ENCODE data around the gene PNRC2. TPM values are rescaled to one million over a fixed set of nuclear protein-coding genes. Genes with fewer than 3 reads are reported as not detected.

Gene PNRC2
- total and polyA plus RNA-seq, 2 donors (not counting 3 experiments of a cell fraction or from before 2014, with no cell fraction given): 70.2 to 77.8 TPM

DNA sequence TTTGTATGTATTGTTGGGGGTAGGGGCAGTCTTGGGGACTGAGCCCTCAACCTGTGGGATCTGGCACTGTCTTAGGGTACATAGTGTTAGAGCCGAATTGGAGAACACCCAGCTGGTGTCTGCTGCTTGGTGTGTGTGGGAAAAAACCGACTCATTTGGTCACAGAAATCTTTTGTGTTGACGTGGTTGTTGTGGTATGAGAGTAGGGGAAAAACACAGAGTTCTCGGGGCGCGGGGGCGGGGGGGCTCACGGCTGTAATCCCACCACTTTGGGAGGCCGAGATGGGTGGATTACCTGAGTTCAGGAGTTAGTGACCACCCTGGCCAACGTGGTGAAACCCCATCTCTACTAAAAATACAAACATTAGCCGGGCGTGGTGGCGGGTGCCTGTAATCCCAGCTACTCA, 35.8 kb downstream of the PNRC2 start:
- POLR2A ChIA-PET: no interaction called here

More for the DNA sequence above, 35.8 kb downstream of the PNRC2 start:
- no TSS peak for BruUV-seq (replicated peaks)
- no peaks in the 10 kb centered on the region for H3K4me1 ChIP-seq (ENCODE audit: control insufficient read depth, extremely low read depth, insufficient read depth, low read length)
- H3K4me2 ChIP-seq (ENCODE audit: insufficient read depth, low read length): no peak overlapping the region
- dilution Hi-C loops (cut with MboI; ENCODE audit: extremely low pct_ligation_motif_present, low sequenced_read_pairs) (no loop called here), intact Hi-C loops (cut with micrococcal nuclease) (no loop called here)
- H3K9me3 ChIP-seq (replicated peaks; ENCODE audit: control insufficient read depth, insufficient read depth, low read length): no peaks in the 10 kb centered on the region
- no peaks in the 10 kb centered on the region for H3K27me3 ChIP-seq (ENCODE audit: control insufficient read depth in 2 of 2, insufficient read depth in 2 of 2, low read length in 2 of 2)
- TF ChIP-seq POLR2A (IDR thresholded peaks at IDR 0.05; ENCODE audit: low read depth, low read length): no peak
- TF ChIP-seq, protein P1, sequence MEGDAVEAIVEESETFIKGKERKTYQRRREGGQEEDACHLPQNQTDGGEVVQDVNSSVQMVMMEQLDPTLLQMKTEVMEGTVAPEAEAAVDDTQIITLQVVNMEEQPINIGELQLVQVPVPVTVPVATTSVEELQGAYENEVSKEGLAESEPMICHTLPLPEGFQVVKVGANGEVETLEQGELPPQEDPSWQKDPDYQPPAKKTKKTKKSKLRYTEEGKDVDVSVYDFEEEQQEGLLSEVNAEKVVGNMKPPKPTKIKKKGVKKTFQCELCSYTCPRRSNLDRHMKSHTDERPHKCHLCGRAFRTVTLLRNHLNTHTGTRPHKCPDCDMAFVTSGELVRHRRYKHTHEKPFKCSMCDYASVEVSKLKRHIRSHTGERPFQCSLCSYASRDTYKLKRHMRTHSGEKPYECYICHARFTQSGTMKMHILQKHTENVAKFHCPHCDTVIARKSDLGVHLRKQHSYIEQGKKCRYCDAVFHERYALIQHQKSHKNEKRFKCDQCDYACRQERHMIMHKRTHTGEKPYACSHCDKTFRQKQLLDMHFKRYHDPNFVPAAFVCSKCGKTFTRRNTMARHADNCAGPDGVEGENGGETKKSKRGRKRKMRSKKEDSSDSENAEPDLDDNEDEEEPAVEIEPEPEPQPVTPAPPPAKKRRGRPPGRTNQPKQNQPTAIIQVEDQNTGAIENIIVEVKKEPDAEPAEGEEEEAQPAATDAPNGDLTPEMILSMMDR (IDR thresholded peaks at IDR 0.05; ENCODE audit: extremely low read depth in 1 of 2, insufficient read depth in 1 of 2, low read depth in 1 of 2, low read length in 2 of 2): no peak
- no peak for TF ChIP-seq FOS (IDR thresholded peaks at IDR 0.05; ENCODE audit: borderline replicate concordance, insufficient read depth, low read length)
- TF ChIP-seq MYC (IDR thresholded peaks at IDR 0.05; ENCODE audit: low read depth, low read length): no peak
- TF ChIP-seq, protein P2, sequence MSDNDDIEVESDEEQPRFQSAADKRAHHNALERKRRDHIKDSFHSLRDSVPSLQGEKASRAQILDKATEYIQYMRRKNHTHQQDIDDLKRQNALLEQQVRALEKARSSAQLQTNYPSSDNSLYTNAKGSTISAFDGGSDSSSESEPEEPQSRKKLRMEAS (IDR thresholded peaks at IDR 0.05; ENCODE audit: insufficient read depth, insufficient read length): no peak
- TF ChIP-seq POLR2AphosphoS5 (IDR thresholded peaks at IDR 0.05; ENCODE audit: insufficient read depth, low read depth, low read length): no peak
- TF ChIP-seq EZH2 (IDR thresholded peaks at IDR 0.05; ENCODE audit: borderline replicate concordance, low read depth, low read length, severe bottlenecking): no peak
- no peak for TF ChIP-seq GATA2 (IDR thresholded peaks at IDR 0.05; ENCODE audit: insufficient read depth, insufficient read length, low read depth, low read length)
- TF ChIP-seq JUN (IDR thresholded peaks at IDR 0.05; ENCODE audit: borderline replicate concordance, insufficient read depth, insufficient read length, low read depth): no peak
- no peak overlapping the region for H3K9ac ChIP-seq (replicated peaks; ENCODE audit: extremely low read depth, insufficient read depth, low read length)
- no peak overlapping the region for H3K27ac ChIP-seq (ENCODE audit: insufficient read depth, low read depth, low read length)
- CTCF ChIA-PET: no interaction called here
- H3K36me3 ChIP-seq (ENCODE audit: control insufficient read depth in 2 of 2, extremely low read depth in 1 of 2, insufficient read depth in 2 of 2, low read length in 2 of 2): no peaks in the 10 kb centered on the region
- H2AFZ ChIP-seq (ENCODE audit: low read depth, low read length): no peak overlapping the region
- no peak overlapping the region for H3K4me3 ChIP-seq (replicated peaks in 1 of 3; ENCODE audit: insufficient read depth in 1 of 3, low read depth in 1 of 3, low read length in 3 of 3)
- H3K9me1 ChIP-seq (replicated peaks; ENCODE audit: control insufficient read depth, extremely low read depth, insufficient read depth, low read length): no peaks in the 10 kb centered on the region
- H4K20me1 ChIP-seq (replicated peaks; ENCODE audit: control insufficient read depth, extremely low read depth, insufficient read depth, low read length): no peaks in the 10 kb centered on the region
- no peak for FAIRE-seq
- no peak for DNase-seq (ENCODE audit: low read depth, low spot score)
- no peaks in the 10 kb centered on the region for H3K79me2 ChIP-seq (ENCODE audit: control insufficient read depth, insufficient read depth, low read length)

Data from endothelial cell of umbilical vein (primary cell).